H7 (cell line): Measurements from ENCODE around the gene GRIN3B. TPM values are rescaled to one million over a fixed set of nuclear protein-coding genes. Genes with fewer than 3 reads are reported as not detected.

Source experiments
- DNase-seq: peaks from one replicate; pipeline ENCODE4 v3.0.0; 2012
- H3K27me3 ChIP-seq: 2 replicates; pipeline ENCODE4 v1.6.0; 2011; ENCODE audit warnings: mild to moderate bottlenecking, low read length; ENCODE audit not compliant: control insufficient read depth, insufficient read depth
- H3K36me3 ChIP-seq: replicated peaks from 2 replicates; pipeline ENCODE4 v1.5.1; 2011; ENCODE audit warnings: low read length; ENCODE audit not compliant: control insufficient read depth, insufficient read depth
- H3K4me3 ChIP-seq: 2 replicates; pipeline ENCODE4 v1.5.1; 2011; ENCODE audit warnings: low read depth, mild to moderate bottlenecking, control low read depth, low read length, moderate library complexity; ENCODE audit not compliant: insufficient read depth
- total RNA-seq: library from RNA; depleted of rRNA; stranded (reverse); fragments of >200 nt; shearing (Covaris generic); gene quantifications from 2 replicates; pipeline ENCODE4 v1.2.3, GENCODE V29; 2014

Gene GRIN3B
- total RNA-seq, 1 experiment from 2014 or later, result 0.03 TPM

GRCh38 chr19:979318-979741 is 20.9 kb upstream of the GRIN3B start:
- no peaks in the 10 kb centered on the region for H3K36me3 ChIP-seq
- no peaks in the 10 kb centered on the region for H3K27me3 ChIP-seq
- DNase-seq, result peak; percentile 83
- no peak overlapping the region for H3K4me3 ChIP-seq

DNA sequence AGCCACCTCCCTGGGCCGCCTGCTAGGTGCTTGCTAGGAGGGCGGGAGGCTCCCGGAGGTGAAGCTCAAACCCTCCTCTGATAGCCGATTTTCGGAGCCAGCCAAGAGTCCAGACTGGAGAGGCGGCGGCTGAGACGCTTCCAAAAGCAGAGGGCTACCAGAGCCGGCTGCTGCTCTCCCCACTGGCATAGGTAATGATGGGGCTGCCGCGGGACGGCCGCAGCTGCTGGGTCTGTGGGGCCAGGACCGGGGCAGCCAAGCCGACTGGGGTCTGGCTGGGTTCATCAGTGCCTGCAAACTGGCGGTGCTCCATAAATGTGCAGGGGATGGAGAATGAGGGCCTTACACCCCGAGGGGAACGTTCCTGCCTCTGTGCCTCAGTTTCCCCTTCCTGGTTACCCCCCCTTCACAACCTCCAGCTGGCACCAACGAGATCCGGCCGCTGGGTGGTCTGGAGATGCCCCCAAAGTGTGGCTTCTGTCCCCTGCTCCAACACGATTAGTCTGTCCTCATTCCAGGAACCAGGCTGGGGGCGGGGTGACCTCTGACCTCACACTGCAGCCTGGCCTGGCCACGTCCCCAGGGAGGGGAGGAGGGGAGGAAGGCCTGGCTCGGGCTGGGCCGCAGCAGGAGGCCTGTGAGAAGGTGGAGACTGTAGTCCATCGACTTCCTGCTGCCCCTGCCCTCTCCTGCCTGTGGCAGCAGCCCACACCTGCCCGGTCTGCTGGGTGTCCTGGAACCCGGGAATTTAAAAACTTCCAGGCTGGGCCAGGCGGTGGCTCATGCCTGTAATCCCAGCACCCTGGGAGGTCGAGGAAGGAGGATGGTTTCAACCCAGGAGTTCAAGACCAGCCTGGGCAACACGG is 19.9 kb upstream of the GRIN3B start:
- Histone ChIP-seq H3K4me3 (no peak overlapping the region), H3K36me3 (no peaks in the 10 kb centered on the region), H3K27me3 (no peaks in the 10 kb centered on the region)
- peak; percentile 91 for DNase-seq

DNA sequence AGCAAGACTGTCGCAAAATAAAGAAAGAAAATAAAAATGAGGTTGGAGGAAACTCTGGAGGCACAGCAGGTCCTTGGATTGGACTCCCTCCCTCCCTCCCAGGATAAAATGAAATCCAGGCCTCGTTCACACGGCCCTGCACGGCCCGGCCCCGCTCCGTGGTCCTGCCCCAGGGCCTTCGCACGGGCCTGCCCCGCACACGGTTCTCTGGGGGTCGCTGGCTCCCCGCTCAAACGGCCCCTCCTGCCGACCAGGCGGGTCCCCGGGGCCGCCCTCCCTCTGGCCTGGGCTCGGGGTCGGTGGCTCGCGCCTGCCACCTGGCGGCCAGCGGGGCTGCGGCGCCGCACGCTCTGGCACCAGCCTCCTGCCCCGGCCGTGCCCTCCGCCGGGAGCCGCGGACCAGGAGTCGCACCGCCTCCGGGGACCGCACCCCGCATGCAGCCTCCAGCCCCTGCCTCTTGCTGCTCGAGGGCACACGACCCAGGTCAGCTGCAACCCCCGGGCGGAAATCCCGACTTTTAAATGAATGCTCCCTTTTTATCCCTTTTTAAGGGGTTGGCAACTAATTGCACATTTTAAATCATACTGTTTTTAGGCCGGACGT is 17.6 kb upstream of the GRIN3B start:
- Histone ChIP-seq H3K27me3 (no peaks in the 10 kb centered on the region), H3K36me3 (peaks cover 3% of the 10 kb centered on the region), H3K4me3 (no peak overlapping the region)
- peak; percentile 100 for DNase-seq

GRCh38 chr19:984165-984967 is 15.9 kb upstream of the GRIN3B start, which contains the start of gene WDR18:
TSS of gene WDR18 (plus strand) at chr19:984345. CDS start at chr19:984354, 9 bp downstream.
- Histone ChIP-seq H3K4me3 (peak within 1 kb of the TSS; percentile 97), H3K36me3 (peaks cover 3% of the 10 kb centered on the region), H3K27me3 (no peaks in the 10 kb centered on the region)
- peak; percentile 99 for DNase-seq

- Histone ChIP-seq H3K4me3 (no peak overlapping the region), H3K27me3 (no peaks in the 10 kb centered on the region), H3K36me3 (peaks cover 6% of the 10 kb centered on the region)
- DNase-seq, result no peak
These were observed 14.1 kb upstream of the GRIN3B start for GRCh38 chr19:986083-986482.

DNA sequence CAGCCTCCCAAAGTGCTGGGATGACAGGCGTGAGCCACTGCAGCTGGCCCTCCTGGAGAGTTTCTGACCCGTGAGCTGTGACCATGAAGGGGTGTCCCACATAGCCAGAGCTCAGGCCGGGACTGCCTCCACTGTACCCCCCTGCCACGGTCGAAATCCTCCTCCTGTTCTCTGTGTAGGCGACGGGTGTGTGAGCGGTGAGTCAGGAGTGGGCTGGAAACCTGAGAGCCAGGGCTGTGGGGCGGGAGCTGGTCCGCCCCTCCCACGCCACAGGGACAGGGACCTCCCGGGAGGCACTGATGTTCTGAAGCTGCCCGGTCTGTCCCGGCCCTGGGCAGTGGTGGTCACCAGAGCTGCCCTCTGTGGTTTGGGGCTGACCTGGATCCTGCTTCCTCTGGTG is 12.1 kb upstream of the GRIN3B start:
- Histone ChIP-seq H3K4me3 (no peak overlapping the region), H3K27me3 (no peaks in the 10 kb centered on the region), H3K36me3 (peaks cover 6% of the 10 kb centered on the region)
- no peak for DNase-seq

DNA sequence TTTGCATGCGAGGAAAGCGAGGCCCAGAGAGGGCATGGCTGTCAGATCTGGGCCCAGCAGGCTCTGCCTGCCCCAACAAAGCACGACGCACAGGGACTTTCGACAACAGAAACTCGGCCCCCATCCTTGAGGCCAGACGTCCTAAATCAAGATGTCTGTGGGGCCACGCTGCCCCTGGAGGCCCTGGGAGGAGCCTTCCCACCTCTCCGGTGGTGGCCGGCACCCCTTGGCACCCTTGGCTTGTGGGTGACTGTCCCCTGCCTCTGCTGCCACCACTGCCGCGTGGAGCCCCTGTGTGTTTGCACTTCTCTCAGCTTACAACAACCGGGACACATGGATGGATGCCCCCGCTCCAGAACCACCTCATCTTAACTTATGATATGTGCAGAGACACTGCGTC is 11.7 kb upstream of the GRIN3B start:
- DNase-seq, result no peak

GRCh38 chr19:989381-990081 is 10.7 kb upstream of the GRIN3B start:
- H3K4me3 ChIP-seq, result no peak overlapping the region
- H3K36me3 ChIP-seq, result peaks cover 6% of the 10 kb centered on the region
- no peaks in the 10 kb centered on the region for H3K27me3 ChIP-seq
- DNase-seq, result peak; percentile 87

More for the DNA sequence above, 11.7 kb upstream of the GRIN3B start:
- H3K36me3 ChIP-seq, result peaks cover 6% of the 10 kb centered on the region
- H3K4me3 ChIP-seq, result no peak overlapping the region
- no peaks in the 10 kb centered on the region for H3K27me3 ChIP-seq

DNA sequence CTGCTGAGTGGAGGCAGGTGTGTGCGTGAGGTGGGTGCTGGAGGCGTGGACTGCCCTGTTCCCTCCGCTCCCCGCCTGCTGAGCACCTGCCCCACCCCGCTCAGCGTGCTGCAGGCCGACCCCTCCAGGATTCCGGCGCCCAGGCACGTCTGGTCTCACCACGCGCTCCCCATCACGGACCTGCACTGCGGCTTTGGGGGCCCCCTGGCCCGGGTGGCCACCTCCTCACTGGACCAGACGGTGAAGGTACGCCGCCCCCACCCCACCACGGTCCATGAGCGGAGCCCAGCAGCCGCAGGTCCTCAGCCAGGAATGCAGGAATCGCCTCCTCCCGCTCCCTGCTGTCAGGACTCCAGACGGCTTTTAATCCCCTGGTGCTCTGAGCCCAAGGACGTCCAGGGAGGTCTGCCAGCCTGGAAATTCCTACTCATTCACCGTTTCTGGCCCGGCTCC is 10.1 kb upstream of the GRIN3B start:
- H3K36me3 ChIP-seq, result peaks cover 6% of the 10 kb centered on the region
- no peak for DNase-seq
- H3K4me3 ChIP-seq, result no peak overlapping the region
- no peaks in the 10 kb centered on the region for H3K27me3 ChIP-seq

GRCh38 chr19:990746-991145 is 9.5 kb upstream of the GRIN3B start:
- peaks cover 5% of the 10 kb centered on the region for H3K36me3 ChIP-seq
- H3K4me3 ChIP-seq, result no peak overlapping the region
- H3K27me3 ChIP-seq, result no peaks in the 10 kb centered on the region; the same call in 1 of the 2 replicates
- DNase-seq, result no peak

GRCh38 chr19:991174-991931 is 8.9 kb upstream of the GRIN3B start:
- peaks cover 3% of the 10 kb centered on the region; the same call in 1 of the 2 replicates for H3K36me3 ChIP-seq
- DNase-seq, result peak; percentile 97
- no peak overlapping the region for H3K4me3 ChIP-seq
- peaks cover 5% of the 10 kb centered on the region; the same call in 1 of the 2 replicates for H3K27me3 ChIP-seq

DNA sequence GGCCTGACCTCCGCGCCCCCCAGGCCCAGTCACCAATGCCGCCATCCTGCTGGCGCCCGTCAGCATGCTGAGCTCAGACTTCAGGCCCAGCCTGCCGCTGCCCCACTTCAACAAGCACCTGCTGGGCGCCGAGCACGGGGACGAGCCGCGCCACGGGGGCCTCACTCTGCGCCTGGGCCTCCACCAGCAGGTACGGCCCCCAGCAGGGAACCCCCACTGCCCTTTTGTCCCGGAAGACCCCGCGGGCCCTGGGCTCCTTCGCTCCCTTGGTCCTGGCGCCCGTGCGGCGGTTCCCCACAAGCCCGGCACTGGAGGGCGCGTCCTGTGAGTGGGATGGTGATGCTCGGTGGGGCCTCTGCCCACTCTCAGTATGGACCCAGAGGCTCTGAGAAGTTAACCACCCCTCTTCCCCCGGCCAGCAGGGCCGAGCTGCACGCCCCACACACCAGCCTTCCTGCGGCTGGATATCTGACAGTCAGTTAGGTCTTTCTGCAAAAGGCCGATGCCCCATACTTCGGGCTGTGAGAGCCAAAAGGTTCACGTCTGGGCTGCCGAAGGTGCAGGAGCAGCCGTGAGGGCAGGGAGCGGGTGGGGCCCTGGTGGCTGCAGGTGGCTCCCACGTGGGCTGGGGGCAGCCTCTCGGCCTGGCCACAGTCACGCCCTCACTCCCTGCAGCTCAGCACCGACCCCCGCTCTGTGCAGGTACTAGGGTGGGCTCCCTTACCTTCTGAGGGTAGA is 8.1 kb upstream of the GRIN3B start:
- H3K36me3 ChIP-seq, result peaks cover 3% of the 10 kb centered on the region; the same call in 1 of the 2 replicates
- peaks cover 8% of the 10 kb centered on the region; the same call in 1 of the 2 replicates for H3K27me3 ChIP-seq
- H3K4me3 ChIP-seq, result no peak overlapping the region
- no peak for DNase-seq

- no peak overlapping the region for H3K4me3 ChIP-seq
- DNase-seq, result no peak
- H3K36me3 ChIP-seq, result peaks cover 3% of the 10 kb centered on the region; the same call in 1 of the 2 replicates
- peaks cover 8% of the 10 kb centered on the region; the same call in 1 of the 2 replicates for H3K27me3 ChIP-seq
These were observed 7.6 kb upstream of the GRIN3B start for GRCh38 chr19:992670-993055.
